EH (cell line): ENCODE measurements around the gene FNDC11.
A peak's percentile ranks its signal among the peaks of the same experiment; 100 is the strongest.
"Not testable (repeated sequence)": the region's sequence is repeated elsewhere in the genome, so short reads cannot be mapped to it uniquely, and the experiment has no call there.

Experiments used
- DNase-seq: peaks from one replicate; pipeline ENCODE4 v3.0.0-alpha.2; 2015; ENCODE audit warnings: low read depth

Gene FNDC11

DNA sequence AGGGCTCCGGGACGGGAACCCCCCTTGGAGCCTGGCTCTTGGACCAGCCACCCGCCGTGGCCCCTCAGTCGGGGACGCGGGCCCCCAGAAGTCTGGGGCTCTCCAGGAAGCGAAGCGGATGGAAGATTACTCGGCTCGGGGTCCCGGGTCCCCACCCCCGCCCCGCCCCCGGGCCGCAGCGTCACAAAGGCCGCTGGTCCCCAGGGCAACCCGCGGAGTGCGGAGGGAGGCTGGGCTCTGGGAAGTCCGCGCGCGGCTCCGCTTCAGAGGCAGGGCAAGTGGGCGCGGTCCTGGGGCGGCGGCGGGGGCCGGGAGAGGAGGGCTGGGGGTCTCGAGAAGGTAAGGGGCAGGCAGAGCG lies at the start of gene FNDC11:
Gene FNDC11, plus strand, starts transcription at position 227 of the 358 bp plus-strand sequence. CDS start 1,505 bp downstream, outside the sequence.
- peak; percentile 49 for DNase-seq

GRCh38 chr20:63504642-63505041 lies 49.3 kb upstream of the FNDC11 start:
- DNase-seq, result no peak

GRCh38 chr20:63505281-63505680 lies 48.7 kb upstream of the FNDC11 start:
- no peak for DNase-seq

GRCh38 chr20:63505723-63506122 lies 48.2 kb upstream of the FNDC11 start:
- no peak for DNase-seq

DNA sequence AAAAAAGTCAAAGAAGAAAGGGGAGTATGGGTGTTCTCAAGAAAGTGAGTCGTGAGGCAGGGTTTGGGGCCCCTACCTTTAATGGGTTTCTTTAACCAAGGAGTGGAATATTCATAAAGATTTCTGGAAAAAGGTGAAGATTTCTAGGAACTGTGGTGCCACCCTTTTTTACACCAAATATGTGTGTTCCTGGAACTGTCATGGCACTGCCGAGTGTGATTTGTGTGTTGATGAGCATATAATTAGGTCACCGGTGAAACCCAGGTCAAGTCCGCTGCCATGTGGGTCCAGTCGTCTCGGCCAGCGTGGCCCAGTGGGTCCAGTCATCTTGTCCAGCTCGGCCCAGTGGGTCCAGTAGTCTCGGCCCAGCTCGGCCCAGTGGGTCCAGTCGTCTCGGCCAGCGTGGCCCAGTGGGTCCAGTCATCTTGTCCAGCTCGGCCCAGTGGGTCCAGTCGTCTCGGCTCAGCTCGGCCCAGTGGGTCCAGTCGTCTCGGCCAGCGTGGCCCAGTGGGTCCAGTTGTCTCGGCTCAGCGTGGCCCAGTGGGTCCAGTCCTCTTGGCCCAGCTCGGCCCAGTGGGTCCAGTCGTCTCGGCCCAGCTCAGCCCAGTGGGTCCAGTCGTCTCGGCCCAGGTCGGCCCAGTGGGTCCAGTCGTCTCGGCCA lies 46.7 kb upstream of the FNDC11 start:
- no peak for DNase-seq

DNA sequence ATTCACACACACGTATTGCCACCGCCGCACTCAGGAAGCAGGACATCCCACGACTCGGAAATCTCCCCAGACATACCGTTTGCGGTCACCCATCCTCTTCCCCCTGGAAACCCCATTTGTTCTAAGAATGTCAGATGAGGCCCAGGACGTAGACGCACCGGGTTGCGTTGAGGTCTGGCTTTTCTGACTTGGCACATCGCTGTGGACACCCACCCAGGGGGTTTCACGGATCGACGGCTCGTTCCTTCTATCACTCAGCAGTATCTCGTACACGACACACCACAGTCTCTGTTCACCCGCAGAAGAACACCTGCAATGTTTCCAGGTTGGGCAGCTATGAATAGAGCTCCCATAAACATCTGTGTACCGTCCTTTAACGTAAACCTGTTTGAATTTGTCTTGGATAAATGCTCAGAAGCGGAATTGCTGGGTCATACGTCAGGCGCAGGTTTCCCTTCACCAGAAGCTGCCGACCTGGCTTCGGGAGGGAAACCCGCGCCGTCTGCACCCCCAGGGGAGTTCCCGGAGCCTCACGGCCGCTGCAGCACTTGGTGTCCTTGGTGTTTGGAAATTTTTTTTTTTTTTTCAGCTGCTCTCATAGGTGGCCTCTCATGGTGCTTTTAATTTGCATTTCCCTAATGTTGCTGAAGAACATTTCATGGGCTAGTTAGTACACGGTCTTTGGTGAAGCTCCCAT lies 45.7 kb upstream of the FNDC11 start:
- DNase-seq, result no peak

GRCh38 chr20:63509088-63509564 lies 44.8 kb upstream of the FNDC11 start:
- no peak for DNase-seq

- DNase-seq, result no peak
Measured at GRCh38 chr20:63513207-63513606, 40.8 kb upstream of the FNDC11 start.

- not testable (repeated sequence) for DNase-seq
Measured at GRCh38 chr20:63514520-63514919, 39.4 kb upstream of the FNDC11 start.

DNA sequence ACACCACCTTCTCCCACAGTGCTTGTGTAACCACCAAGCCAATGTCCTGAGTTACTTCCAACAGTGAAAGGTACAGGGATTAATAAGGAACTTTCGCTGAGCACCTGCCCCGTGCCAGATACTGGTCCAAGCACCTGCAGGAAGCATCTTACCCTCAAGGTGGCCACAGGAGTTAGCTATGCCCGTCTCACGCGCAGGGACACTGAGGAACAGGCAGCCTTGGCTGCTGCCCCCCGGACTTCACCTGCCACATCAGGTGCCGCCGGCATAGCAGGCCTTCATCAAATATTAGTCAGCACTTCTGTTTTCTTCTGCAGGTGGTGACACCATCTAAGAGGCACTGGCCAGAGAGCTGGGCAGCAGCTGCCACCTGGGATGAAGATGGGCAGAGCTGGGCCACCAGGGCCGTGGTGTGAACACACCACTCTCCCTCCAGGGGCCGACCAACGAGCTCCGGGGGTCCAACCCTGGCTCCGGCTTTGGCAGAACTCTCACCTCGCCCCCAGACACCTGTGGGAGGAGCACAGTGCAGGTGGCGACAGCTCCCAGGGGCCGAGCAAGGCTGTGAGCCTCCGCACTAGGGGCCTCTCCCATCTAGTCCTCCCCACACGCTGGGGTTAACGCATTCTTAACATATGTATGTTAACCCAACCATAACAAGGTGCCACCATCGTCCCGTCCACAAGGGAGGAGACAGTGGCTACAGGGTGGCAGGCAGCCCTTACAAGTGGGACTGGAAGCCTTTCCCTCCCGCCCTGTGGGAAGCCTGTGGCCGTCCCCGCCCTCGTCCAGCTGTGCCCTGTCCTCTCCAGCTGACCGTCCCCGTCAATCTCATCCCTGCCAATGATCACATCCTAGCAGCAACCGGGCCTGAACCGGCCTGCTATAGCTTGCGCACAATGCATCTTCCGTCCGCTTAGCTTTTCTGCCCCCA lies 36.3 kb upstream of the FNDC11 start:
- DNase-seq, result no peak

DNA sequence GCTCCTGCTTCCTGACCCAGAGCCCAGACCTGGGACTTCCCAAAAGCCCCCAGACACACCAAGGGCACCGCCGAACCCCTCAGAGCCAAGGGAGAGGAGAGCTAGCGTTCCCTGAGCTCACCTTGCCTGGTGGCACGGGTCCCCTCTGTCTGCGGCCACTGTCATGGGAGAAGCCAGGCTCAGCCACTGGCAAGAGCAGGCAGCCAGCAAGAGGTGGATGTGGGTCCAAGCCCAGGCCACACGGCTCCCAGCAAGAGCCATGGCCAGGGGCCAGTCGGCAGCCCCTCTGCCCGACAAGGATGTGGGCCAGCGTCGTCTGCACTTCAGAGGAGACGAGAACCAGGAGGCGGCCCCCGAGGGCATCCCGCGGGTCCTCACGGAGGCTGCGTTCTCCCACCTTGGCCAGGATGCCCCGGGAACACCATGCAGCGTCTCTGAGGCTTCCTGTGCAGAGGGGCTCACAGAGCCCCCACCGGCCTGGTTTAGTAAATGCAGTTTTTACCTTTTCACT lies 35.6 kb upstream of the FNDC11 start:
- no peak for DNase-seq

DNA sequence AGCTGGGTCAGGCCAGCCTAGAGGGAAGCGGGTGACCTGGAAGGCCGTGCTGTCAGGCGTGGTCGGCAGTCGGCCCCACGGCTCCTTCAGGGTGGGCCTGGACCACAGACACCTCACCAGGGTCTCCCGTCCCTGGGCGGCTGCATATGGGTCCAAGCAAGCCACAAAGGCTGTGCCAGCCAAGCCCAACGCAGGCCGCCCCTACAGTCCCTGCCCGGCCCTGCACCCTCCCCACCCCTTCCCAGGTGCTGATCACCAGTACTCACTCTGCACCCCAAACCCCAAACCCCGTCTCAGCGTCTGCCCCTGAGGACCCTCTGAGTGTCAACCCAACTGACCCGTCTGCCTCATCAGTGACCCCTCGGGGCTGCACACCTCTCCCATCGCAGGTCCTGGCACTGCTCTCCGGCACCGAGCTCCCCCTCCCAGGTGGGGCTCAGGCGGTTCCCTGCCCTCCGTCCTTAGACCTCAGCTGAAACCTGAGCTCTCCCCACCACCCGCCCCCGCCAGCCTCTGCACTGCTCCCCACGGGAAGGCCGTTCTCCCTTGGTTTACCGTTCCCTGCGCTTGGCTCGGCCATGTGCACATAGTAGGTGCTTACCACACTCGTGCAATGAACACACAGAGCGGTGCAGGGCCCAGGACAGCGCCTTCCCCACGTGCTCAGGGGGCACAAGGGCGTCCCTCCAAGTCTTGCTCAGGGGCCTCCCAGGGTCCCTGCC lies 34.9 kb upstream of the FNDC11 start:
- DNase-seq, result no peak

DNA sequence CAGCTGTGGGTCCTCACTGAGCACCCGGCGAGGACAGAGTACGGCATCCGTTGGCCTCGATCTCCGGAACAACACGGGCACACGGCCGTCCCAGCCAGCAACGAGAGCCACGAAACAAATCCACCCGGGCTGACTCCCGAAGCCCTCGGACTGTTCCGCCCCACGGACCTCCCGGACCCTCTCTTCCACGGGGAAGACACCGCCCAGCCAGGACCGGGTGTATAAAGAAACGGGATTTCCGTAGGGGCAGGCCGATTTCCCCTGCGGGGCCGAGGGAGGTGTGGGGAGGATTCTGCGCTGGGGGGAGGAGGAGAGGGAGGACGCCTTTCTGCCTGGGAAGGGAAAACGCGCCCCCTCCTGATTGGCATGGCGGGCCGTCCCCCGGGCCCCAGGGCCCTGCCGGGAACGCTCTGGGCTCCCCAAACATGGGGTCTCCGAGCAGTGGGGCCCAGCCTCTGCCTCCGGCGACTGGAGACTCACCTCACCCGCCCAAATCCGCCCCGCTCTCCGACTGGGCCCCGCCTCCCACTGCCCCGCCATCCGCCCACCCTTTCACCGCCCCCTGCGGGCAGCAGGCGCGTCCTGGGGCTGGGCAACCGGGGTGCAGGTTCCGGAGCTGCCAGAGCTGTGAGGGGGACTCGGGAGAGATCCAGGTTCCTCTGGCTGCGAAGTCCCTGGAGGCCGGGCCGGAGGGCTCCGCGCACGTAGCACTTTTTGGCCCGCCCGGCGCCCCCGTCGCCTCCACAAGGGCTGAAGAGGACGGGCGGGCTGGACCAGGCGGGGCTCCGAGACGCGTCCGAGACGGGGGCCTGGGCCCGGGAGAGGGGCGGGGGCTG lies 34.1 kb upstream of the FNDC11 start:
- peak; percentile 54 for DNase-seq

DNA sequence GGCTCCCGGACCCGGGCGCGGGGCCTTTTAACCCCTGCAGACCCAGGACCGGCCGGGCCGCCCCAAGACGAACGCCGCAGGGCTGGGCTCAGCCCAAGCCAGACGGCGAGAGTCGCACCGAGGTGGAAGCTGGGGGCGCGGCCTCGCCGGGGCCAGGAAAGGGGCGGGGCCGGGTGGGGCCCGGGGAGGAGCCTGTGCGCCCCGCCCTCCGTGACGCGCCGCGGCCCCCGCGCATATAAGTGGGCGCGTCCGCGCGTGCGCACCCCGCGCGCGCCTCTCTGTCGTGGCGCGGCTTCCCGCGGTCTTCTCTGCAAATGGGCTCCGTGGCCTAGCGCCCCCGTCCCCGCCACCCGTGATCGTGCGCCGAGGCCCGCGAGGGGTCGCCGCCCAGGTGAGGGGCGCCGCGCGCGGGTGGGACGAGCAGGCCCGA lies 33.4 kb upstream of the FNDC11 start, which contains the start of gene PPDPF:
Gene PPDPF, plus strand, starts transcription at position 262 of the 430 bp plus-strand sequence. CDS start 544 bp downstream, outside the sequence.
- DNase-seq, result peak; percentile 80

GRCh38 chr20:63520934-63521601 lies 32.9 kb upstream of the FNDC11 start:
- peak; percentile 60 for DNase-seq

DNA sequence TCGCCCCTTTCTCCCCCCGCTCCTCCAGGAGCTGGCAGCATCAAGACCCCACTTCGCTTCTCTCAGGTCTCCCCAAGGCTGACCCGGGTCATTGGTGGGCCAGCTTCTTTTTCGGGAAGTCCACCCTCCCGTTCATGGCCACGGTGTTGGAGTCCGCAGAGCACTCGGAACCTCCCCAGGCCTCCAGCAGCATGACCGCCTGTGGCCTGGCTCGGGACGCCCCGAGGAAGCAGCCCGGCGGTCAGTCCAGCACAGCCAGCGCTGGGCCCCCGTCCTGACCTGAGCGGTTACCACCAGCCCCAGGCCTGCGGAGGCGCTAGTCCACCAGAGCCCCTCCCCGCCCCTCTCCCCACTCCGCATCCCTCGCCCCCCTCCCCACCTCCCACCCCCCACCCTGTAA lies 32.4 kb upstream of the FNDC11 start:
- DNase-seq, result no peak

DNA sequence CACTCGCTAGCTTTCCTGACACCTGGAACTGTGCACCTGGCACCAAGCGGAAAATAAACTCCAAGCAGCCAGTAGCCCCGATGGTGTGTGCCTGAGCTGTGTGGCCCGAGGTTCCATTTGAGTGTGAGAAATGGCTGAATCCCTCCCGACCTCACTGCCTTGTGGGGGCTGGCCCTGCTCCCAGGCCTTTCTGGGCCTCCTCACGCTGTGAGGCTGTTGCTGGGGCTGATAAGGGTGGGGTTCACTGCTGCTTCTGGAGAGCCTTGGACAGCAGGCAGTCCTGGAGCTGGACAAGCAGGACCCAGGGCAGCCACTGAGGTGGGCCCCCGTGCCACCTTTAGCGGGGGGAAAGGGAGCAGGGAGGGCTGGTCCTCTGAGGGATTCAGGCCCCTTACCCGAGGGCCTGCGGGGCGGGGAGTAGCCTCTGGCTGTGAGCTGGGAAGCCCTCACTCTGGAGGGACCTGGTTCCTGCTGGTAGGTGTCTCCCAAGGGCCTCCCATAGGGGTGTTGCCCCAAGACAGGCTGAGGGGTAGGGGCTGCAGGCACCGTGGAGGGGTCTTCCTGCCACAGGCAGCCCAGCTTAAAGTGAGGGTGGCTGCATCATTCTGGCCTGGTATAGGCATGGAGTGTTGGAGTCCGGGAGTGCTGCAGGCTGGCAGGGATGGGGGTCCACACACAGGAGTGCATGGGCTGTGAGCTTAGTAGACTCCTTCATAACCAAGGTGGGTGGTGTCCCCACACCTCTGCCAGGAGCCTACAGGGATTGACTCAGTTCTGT lies 31.7 kb upstream of the FNDC11 start:
- DNase-seq, result no peak

DNA sequence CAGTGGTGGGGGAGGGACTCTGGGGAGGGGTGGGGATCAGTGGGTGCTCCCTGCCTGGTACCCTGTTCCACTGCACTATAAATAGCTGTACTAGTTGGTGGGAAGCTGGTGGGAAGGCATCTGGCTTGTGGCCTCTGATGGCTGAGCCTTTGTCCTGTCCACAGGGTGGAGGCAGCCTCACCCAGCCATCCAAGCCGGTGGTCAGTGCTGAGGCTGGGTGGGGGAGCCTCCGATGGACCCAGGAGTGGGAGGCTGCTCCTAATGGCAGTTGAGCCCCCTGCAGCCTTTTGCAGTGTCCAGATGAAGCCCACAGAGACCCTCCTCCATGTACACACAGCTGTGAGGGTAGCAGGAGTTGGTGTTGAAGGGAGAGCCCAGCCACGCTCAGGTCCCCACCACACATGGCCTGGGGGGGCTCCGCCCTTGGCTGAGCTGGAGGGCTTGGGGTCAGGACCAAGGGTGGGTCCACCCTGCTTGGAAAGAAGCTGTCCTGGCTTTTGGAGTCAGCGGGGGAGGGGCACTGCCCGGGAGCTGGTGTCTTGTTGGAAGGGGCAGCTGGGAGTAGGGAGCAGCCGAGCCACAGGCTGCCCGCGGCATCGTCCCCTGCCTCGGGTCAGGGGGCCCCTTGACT lies 30.9 kb upstream of the FNDC11 start:
- no peak for DNase-seq

- no peak for DNase-seq
Measured at GRCh38 chr20:63525185-63525584, 28.8 kb upstream of the FNDC11 start.
